Activated T-cell treated with anti-CD3 and anti-CD28 coated beads, Interleukin-2, amount 50 U/mL, for 1 hour (primary cell): ENCODE measurements around the gene CACNA1G.

Source experiments
- DNase-seq: peaks from one replicate; pipeline ENCODE4 v3.0.0-alpha.2; 2020

CACNA1G gene

DNA sequence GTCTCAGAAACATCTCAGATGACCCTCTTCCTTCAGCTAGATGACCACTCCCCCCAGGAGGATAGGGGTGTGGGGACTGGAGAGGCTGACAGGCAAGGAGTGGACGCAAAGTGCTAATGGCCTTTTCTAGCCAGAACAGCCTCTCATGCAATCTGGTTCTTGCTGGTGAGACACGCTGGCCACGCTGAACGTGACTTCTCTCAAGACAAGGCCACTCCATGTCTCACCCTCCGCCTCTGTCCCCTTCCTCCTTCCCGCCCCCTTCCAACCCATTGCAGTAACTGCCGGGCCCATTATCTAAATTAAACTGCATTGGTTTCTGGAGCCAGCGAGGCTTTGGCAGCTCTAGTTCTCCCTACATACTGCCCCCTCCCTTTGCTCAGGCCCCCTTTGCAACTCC, 9.5 kb downstream of the CACNA1G start:
- DNase-seq: no peak

GRCh38 chr17:50570528-50570927, 10.0 kb downstream of the CACNA1G start:
- no peak for DNase-seq

DNA sequence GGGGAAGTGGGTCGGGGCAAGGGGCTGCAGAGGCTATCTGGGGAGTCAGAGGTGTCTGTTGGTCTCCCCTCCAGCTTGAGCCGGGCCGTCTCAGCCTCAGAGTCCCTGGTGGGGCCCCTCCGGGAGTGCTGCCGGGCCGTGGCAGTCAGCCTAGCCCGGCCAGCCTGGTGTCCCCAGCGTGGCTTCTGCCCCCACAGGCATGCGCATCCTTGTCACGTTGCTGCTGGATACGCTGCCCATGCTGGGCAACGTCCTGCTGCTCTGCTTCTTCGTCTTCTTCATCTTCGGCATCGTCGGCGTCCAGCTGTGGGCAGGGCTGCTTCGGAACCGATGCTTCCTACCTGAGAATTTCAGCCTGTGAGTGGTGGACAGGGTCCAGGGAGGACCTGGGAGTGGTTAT, 11.2 kb downstream of the CACNA1G start:
- no peak for DNase-seq

GRCh38 chr17:50572541-50572940, 12.0 kb downstream of the CACNA1G start:
- DNase-seq: no peak

- DNase-seq: no peak
Measured at GRCh38 chr17:50573866-50574611, 13.5 kb downstream of the CACNA1G start.

DNA sequence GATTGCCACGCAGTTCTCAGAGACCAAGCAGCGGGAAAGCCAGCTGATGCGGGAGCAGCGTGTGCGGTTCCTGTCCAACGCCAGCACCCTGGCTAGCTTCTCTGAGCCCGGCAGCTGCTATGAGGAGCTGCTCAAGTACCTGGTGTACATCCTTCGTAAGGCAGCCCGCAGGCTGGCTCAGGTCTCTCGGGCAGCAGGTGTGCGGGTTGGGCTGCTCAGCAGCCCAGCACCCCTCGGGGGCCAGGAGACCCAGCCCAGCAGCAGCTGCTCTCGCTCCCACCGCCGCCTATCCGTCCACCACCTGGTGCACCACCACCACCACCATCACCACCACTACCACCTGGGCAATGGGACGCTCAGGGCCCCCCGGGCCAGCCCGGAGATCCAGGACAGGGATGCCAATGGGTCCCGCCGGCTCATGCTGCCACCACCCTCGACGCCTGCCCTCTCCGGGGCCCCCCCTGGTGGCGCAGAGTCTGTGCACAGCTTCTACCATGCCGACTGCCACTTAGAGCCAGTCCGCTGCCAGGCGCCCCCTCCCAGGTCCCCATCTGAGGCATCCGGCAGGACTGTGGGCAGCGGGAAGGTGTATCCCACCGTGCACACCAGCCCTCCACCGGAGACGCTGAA, 15.2 kb downstream of the CACNA1G start:
- no peak for DNase-seq

DNA sequence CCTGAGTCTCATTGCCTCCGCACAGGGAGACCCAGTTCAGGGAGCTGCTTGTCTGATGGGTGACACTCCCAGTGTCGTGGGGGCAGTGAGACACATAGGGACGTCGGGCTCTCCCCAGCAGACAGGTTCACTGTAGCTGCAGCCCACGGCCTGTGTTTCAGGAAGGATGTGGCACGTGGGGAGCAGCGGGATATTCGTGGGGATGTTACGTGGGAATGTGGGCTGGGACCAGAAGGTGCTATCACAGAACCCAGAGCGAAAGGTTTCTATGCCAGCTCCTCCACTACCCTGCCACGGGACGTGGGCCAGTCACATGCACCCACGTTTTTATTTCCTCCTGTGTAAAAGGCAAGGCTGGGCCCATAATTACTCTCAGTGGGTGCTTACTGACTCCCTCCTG, 16.3 kb downstream of the CACNA1G start:
- DNase-seq: no peak

- no peak for DNase-seq
Measured at GRCh38 chr17:50577451-50577954, 17.0 kb downstream of the CACNA1G start.

- no peak for DNase-seq
Measured at GRCh38 chr17:50578173-50578572, 17.7 kb downstream of the CACNA1G start.

DNA sequence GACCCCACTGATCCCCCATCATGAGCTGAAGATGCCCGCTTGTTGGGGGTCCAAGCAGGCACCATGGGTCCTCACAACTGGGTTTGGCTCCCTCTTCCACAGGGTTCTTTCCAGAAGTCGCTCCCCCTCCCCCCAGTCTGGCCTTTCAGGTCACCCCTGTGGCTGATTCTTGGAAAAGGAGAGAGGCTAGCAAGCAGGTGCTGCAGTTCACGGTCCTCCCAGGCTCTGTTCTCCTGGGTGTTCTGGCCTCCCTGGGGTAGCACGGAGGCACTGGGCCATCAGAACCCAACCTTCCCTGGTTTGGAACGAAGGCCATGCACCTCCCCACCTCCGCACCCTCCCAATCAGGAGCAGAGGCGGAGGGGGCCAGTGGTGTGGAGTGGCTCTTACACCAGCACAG, 18.9 kb downstream of the CACNA1G start:
- DNase-seq: no peak

- DNase-seq: no peak
Measured at GRCh38 chr17:50580646-50581045, 20.1 kb downstream of the CACNA1G start.

DNA sequence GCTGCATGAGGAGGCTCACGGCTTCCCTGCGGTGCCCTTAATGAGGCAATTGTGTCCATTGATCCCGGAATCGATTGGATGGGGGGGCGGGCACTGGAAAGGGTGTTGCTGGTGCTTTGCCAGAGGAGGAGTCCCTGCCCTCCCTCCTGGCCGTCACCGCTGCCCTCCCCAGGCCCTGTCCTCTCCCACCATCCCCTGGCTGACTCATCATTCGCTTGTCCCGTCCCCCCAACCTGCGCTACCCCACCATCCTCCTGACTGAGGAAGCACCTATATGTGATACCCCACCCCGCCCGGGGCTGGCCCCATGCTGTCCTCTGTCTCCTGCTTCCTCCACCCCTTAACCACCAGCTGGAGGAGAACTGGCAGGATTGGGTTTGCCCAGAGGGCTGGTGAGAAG, 20.8 kb downstream of the CACNA1G start:
- DNase-seq: no peak

- no peak for DNase-seq
Measured at GRCh38 chr17:50582741-50583140, 22.2 kb downstream of the CACNA1G start.

- DNase-seq: no peak
Measured at GRCh38 chr17:50583641-50584040, 23.1 kb downstream of the CACNA1G start.

DNA sequence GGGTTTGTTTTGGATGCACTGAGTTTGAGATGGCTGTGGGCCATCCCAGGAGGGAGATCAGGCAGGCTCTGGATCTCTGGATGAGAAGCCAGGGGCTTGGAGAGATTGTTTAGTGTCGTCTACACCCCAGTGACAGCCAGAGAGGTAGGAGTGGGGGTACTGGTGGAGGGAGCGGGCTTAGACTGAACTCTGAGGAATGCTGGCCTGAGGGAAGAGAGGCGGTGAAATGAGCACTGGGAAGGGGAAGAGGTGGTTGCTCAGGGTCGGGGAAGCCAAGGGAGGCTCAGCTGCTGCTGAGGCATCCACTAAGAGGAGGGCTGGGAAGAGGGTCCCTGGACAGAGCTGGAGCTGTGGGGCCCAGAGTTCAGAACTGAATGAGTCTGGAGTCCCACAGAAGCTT, 23.6 kb downstream of the CACNA1G start:
- DNase-seq: no peak

DNA sequence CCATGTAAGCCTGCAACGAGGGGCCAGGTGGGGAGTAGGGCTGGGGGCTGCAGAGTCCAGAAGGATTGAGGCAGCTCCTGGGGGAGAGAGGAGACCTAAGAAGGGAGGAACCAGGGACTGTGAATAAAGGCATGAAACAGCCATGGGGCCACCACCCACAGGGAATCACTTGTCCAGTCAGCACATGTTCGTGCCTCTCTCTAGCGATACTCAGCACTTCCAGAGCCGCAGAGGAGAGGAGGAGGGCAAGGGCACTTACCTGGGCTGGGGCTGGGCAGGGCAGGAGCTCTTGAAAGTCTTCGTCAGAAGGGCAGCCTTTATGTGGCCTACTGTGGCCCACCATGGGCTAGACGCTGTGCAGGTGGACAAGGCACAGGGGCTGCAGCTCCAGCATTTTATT, 24.2 kb downstream of the CACNA1G start:
- no peak for DNase-seq

GRCh38 chr17:50585346-50585745, 24.8 kb downstream of the CACNA1G start:
- no peak for DNase-seq

- no peak for DNase-seq
Measured at GRCh38 chr17:50585891-50586290, 25.4 kb downstream of the CACNA1G start.

GRCh38 chr17:50586421-50587247, 26.1 kb downstream of the CACNA1G start:
- no peak for DNase-seq

DNA sequence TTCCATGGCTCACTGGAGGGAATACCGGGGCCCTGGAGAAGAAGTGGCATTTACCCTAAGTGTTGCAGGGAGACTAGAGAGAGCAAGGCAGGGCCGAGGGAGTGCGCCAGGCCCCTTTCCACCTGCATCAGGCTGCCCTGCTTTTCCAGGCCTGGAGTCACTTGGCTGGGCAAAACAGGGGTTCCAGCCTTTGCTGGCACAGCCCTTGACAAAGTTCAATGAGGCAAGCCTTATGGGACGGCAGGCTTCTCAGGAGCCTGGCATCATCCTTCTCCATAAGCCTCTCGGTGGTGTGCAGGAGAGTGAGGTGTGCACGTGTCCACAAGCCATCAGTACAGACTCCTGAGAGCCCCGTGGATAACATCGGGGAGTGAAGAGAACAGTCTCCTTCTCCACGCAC, 27.1 kb downstream of the CACNA1G start:
- DNase-seq: no peak

DNA sequence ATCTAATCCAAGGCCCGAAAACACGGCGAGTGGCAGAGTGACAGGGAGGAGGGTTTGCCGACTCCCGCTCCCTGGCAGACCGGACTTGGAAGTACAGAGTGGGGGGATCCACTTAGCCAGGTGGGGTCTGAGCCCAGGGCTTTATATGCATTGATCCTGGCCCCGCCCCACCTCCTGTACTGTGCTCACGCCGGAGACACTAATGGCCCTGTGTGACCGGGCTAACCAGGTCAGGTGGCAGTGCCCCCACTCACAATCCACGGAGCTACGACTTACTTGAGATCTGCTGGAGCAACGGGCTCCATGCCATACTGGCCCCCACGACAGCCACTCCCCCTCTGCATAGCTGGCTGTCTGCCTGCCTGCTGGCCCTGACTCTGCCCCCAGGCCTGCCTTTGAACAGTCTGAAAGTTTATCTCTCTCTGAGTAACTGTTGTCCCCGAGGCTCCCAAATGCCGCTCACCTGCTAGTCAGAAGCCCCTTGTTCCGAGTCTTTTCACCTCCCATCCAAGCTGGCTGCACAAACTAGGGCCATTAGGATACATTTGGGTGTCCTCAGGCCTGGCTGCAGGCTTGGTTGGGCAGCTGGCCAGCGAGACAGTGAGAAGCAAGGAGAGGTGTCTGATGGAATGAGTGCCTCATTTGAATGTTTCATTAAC, 28.0 kb downstream of the CACNA1G start:
- no peak for DNase-seq

DNA sequence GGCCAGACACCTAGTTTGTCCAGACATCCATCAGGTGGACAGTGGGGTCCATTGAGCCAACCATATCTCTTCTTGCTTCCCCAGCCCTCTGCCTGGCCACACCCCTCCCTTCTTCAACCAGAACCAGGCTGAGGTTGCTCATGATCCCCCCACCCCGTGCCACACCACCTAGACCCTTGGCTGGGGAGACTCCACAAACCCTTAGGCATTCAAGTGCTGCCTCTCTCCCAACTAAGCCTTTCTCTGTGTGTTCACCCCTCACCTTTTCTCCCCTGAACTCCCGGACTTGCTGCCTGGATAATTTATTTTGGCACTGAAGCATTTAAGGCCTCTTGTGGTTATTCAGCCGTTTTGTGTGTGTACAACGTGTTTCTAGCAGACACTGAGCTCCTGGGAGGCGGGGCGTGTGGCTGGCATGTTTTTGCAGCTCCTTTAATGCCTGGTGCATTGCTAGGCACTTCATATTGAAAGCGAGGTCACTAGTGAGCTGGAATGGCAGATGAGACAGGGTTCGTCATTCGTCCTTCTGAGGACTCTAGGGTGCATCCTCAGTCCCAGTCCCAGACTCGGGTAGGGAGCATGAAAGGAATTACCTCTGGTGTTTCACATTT, 28.7 kb downstream of the CACNA1G start:
- no peak for DNase-seq
